Heart right ventricle (tissue), 16 donors: Measurements from ENCODE around the gene WWTR1. TPM values are rescaled to one million over a fixed set of nuclear protein-coding genes. Genes with fewer than 3 reads are reported as not detected.

ENCODE experiments used
- ATAC-seq, 8 donors: fragments of 200-7000 bp; cut with Tn5 transposase; one replicate each; pipeline ENCODE4 v1.9.1; 2020; ENCODE audit warnings: mild to moderate bottlenecking in 8 of 8, moderate library complexity in 8 of 8, moderate number of reproducible peaks in 1 of 8
- DNase-seq, 2 donors: peaks; one replicate each; pipeline ENCODE4 v3.0.0-alpha.2; 2020
- H3K27ac ChIP-seq, 10 donors: fragments of 200-600 bp; sonication (generic) in 2 of 10; one replicate each; pipeline versions ENCODE4 v1.5.0 to v1.8.0; 2020 to 2022; ENCODE audit warnings: mild to moderate bottlenecking in 3 of 10
- H3K27me3 ChIP-seq, 7 donors: fragments of 200-600 bp; one replicate each; pipeline ENCODE4 v1.8.0; 2021 to 2022; ENCODE audit warnings: mild to moderate bottlenecking in 2 of 7
- H3K36me3 ChIP-seq, 9 donors: fragments of 200-600 bp; sonication (generic) in 1 of 9; one replicate each; pipeline versions ENCODE4 v1.5.0 to v1.8.0; 2020 to 2022; ENCODE audit warnings: mild to moderate bottlenecking in 2 of 9
- H3K4me1 ChIP-seq, 9 donors: fragments of 200-600 bp; sonication (generic) in 1 of 9; one replicate each; pipeline versions ENCODE4 v1.5.0 to v1.8.0; 2020 to 2022; ENCODE audit warnings: mild to moderate bottlenecking in 4 of 9
- H3K4me3 ChIP-seq, 10 donors: fragments of 200-600 bp; sonication (generic) in 2 of 10; one replicate each; pipeline versions ENCODE4 v1.5.0 to v1.8.0; 2020 to 2022; ENCODE audit warnings: mild to moderate bottlenecking in 7 of 10, moderate library complexity in 2 of 10
- H3K9me3 ChIP-seq, 11 donors: fragments of 200-600 bp in 10 of 11; sonication (generic) in 2 of 11; one replicate each; pipeline versions ENCODE4 v1.5.0 to v1.8.0; 2013 to 2022; ENCODE audit warnings: mild to moderate bottlenecking in 2 of 11, control low read depth in 1 of 11, moderate library complexity in 1 of 11
- WGBS, 2 donors: extraction: QIAGEN DNeasy Blood & Tissue Kit; methylation state at CpG; one replicate each; pipeline ENCODE4 v1.1.7; 2013; ENCODE audit warnings: inconsistent platforms in 1 of 2; 5-methylcytosine and 5-hydroxymethylcytosine counted together
- intact Hi-C, 10 donors: fragments of 100-400 bp; cut with DNase I; formaldehyde crosslinking; loops; one replicate each; pipeline versions ENCODE4 v1.11.1 to v1.14.2; 2022
- polyA plus RNA-seq, 2 donors: library from polyadenylated mRNA; stranded (reverse); fragments of 200-250 nt; gene quantifications; one replicate each; pipeline ENCODE4 v1.2.3, GENCODE V29; 2013
- total RNA-seq, 10 donors: library from RNA; stranded (reverse); fragmentation: NEBNext Ultra II Directional in 3 of 10; extraction: Animal tissue kit (Norgen Biotek cat#: 25700) in 3 of 10; gene quantifications; one replicate each; pipeline versions ENCODE4 v1.2.1 to v1.2.4, GENCODE V29; 2021 to 2023
- TF ChIP-seq, protein P1 (sequence below), 9 donors: fragments of 200-600 bp; sonication (generic) in 2 of 9; IDR thresholded peaks; one replicate each; pipeline versions ENCODE4 v1.5.0 to v1.8.0; 2021 to 2022; ENCODE audit warnings: antibody characterized with exemption in 9 of 9, mild to moderate bottlenecking in 5 of 9, moderate library complexity in 1 of 9
- donor health status: Arrhythmogenic right ventricular cardiomyopathy.
- donor health status: ischemic (EF 13 %, LVEDD 7.1; RV severe dilation, severe dysfunction).
- donor health status: healthy with polysubstance abuse.
- donor health status: DM: no; HTN: yes; CAD: no.
- donor health status: DM: no; HTN: no; CAD: no.
- donor health status: ischemic (EF 25% LVEDD 6.9; RV normal size, moderate dysfunction).
- donor health status: ischemic (EF 25% LVEDD 5.7; RV mildly dilated, moderate dysfunction).
- donor health status: healthy.
- donor health status: DM: yes; HTN: yes; CAD: no.
- donor health status: Ischemic cardiomyopathy.
- donor health status: ischemic (EF 35%, LVEDD 5.7; RV mildly dilated, moderate dysfunction).
- donor health status: nonischemic (EF 11% LVEDD 7.7; RV severe dilation, severe dysfunction).
- donor health status: DM: yes; HTN: yes; CAD: no.
- donor health status: PGD.
- donor health status: ischemic (EF 29% LVEDD 5.4; RV normal size, mild dysfunction).
- donor health status: nonischemic (EF 23%, LVEDD 6.1; RV moderate dilation, normal function).

The WWTR1 gene
- total and polyA plus RNA-seq, 12 donors: 19.5 to 78.6 (median 40.3) TPM

DNA sequence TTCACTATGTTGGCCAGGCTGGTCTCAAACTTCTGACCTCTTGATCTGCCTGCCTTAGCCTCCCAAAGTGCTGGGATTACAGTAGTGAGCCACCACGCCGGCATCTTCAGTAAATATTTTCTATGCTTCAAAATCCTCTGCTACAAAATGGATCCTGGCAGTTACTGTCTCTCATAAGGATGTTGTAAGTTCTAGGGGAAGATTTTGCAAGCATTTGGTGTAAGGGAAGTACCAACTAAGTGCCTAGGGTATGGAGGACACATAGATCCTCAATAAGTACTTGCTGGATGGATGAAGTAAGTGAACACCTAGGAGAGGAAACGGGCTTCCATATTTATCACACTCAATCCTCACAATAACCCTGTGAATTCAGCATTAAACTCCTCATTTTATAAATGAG lies 176.8 kb downstream of the WWTR1 start:
- no peaks in the 10 kb centered on the region for H3K36me3 ChIP-seq
- ATAC-seq (no peak), DNase-seq (no peak)
- no peak overlapping the region for H3K27ac ChIP-seq
- H3K4me3 ChIP-seq: no peak overlapping the region
- H3K9me3 ChIP-seq: no peaks in the 10 kb centered on the region
- 88 to 90% methylated on average over 3 of the region's 3 CpGs for WGBS, 2 donors
- TF ChIP-seq, protein P1, sequence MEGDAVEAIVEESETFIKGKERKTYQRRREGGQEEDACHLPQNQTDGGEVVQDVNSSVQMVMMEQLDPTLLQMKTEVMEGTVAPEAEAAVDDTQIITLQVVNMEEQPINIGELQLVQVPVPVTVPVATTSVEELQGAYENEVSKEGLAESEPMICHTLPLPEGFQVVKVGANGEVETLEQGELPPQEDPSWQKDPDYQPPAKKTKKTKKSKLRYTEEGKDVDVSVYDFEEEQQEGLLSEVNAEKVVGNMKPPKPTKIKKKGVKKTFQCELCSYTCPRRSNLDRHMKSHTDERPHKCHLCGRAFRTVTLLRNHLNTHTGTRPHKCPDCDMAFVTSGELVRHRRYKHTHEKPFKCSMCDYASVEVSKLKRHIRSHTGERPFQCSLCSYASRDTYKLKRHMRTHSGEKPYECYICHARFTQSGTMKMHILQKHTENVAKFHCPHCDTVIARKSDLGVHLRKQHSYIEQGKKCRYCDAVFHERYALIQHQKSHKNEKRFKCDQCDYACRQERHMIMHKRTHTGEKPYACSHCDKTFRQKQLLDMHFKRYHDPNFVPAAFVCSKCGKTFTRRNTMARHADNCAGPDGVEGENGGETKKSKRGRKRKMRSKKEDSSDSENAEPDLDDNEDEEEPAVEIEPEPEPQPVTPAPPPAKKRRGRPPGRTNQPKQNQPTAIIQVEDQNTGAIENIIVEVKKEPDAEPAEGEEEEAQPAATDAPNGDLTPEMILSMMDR (IDR thresholded peaks at IDR 0.05): no peak
- no peaks in the 10 kb centered on the region for H3K27me3 ChIP-seq
- intact Hi-C loops: loop anchor here in 7 of 10 donors (2.0 to 10.0 kb wide), 11 partner anchors 86 to 526 kb away; partner anchors contain the start of gene HPS3 (in 3 of the 7)
- peaks cover 0 to 20% (median 14%) of the 10 kb centered on the region in 9 donors for H3K4me1 ChIP-seq

DNA sequence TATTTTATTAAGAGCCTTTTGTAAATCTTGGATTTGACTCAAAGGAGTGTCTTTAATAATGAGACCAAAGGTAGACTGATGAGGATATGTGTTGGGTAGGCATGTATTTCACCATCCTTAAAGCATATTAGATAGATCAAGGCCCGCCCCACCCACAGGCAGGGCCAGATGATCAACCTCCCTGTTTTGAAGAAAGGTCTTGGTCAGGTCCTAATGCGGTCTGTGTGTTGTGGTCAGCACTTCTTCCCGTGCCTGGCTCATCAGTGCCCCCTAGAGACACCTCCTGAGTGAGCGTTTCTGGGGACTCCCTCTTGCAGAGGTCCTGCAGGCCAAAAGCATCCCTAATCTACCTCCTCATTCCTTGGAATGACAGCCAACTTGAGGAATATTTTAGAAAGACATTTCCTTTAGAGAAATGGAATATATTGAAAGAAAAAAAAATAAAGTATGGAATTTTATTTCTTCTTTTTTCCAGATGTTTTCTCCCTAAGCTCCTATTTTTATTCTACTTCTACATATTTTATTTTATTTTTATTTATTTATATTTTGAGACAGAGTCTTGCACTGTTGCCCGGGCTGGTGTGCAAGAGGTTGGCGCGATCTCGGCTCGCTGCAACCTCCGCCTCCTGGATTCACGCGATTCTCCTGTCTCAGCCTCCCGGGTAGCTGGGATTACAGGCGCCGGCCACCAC lies 177.4 kb downstream of the WWTR1 start:
- WGBS, 2 donors: 67 to 76% methylated on average over 15 of the region's 15 CpGs
- TF ChIP-seq, protein P1 (IDR thresholded peaks at IDR 0.05): peak; percentile 71 to 97 (median 86)
- Histone ChIP-seq H3K4me3 (no peak overlapping the region), H3K9me3 (no peaks in the 10 kb centered on the region), H3K27me3 (no peaks in the 10 kb centered on the region), H3K27ac (peak overlapping the region; percentile 12 to 89 (median 74)), H3K4me1 (peaks cover 0 to 20% (median 14%) of the 10 kb centered on the region in 9 donors), H3K36me3 (no peaks in the 10 kb centered on the region)
- peak; percentile 74 to 88 for DNase-seq
- intact Hi-C loops: loop anchor here in 8 of 10 donors (1.0 to 10.0 kb wide), 13 partner anchors 86 to 526 kb away; partner anchors contain the start of gene HPS3 (in 3 of the 8)
- peak; percentile 92 to 97 (median 96) for ATAC-seq

DNA sequence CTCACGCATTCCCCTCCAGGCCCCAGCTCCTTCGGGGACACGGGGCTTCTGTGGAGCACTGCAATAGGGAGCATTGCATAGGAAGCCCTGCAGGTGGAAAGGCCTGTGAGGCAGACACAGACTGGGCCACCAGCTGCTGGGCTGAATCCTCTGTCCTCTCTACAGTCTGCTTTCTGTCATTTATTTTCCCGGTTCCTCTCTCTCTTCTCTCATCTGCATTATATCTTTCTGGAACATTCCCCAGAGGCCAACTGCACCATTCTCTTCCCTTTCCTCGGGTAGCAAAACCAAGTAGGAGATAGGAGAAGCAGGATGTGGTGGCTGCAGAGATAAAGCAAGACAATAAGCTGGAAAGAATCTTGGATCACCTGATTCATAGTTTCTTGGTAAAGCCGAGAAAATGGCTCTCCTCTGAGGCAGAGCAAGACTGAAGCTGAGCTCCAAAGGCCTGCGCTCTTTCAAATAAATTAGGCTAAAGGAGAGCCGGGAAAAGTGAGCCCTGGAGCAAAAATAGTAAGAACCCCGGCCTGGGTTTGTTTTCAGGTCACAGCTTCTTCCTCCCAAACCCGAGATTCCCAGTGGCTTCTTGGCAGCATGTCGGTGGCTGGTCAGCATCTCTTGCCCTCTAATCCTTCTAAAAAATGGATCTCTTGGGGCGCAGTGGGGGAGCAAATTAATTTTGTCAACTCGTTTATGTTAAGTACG lies 178.1 kb downstream of the WWTR1 start:
- ATAC-seq: peak; percentile 31 to 82 (median 52)

GRCh38 chr3:149476225-149476624 lies 181.6 kb downstream of the WWTR1 start:
- no peak for DNase-seq
- Histone ChIP-seq H3K9me3 (no peaks in the 10 kb centered on the region), H3K27ac (no peak overlapping the region), H3K4me1 (peaks cover 0 to 47% (median 20%) of the 10 kb centered on the region in 9 donors), H3K36me3 (no peaks in the 10 kb centered on the region), H3K4me3 (no peak overlapping the region), H3K27me3 (no peaks in the 10 kb centered on the region)
- intact Hi-C loops: loop anchor here in 4 of 10 donors (5.0 to 10.0 kb wide), 4 partner anchors 81 to 351 kb away; partner anchors contain the start of gene HPS3 (in 1 of the 4)
- WGBS, 2 donors: 85 to 97% methylated on average over 4 of the region's 4 CpGs
- TF ChIP-seq, protein P1 (IDR thresholded peaks at IDR 0.05): no peak
- ATAC-seq: no peak

More for the DNA sequence above, 178.1 kb downstream of the WWTR1 start:
- TF ChIP-seq, protein P1 (IDR thresholded peaks at IDR 0.05): no peak
- H3K36me3 ChIP-seq: no peaks in the 10 kb centered on the region
- no peak overlapping the region for H3K4me3 ChIP-seq
- intact Hi-C loops: loop anchor here in 9 of 10 donors (1.0 to 10.0 kb wide), 13 partner anchors 85 to 525 kb away; partner anchors contain the start of gene HPS3 (in 4 of the 9)
- 44 to 67% methylated on average over 14 of the region's 14 CpGs for WGBS, 2 donors
- H3K27me3 ChIP-seq: no peaks in the 10 kb centered on the region
- DNase-seq: no peak
- no peaks in the 10 kb centered on the region for H3K9me3 ChIP-seq
- peak overlapping the region; percentile 12 to 89 (median 74) for H3K27ac ChIP-seq
- peaks cover 0 to 20% (median 14%) of the 10 kb centered on the region in 9 donors for H3K4me1 ChIP-seq
